Testis (tissue), 3 donors: ENCODE measurements around the gene CHST5. TPM values are rescaled to one million over a fixed set of nuclear protein-coding genes. Genes with fewer than 3 reads are reported as not detected.

Experiments
- DNase-seq: peaks from one replicate; pipeline ENCODE4 v3.0.0-alpha.2; 2019
- H3K27ac ChIP-seq, 2 donors: fragments of 200-600 bp; sonication (generic); one replicate each; pipeline ENCODE4 v1.5.1; 2019
- H3K27me3 ChIP-seq: fragments of 200-600 bp; sonication (generic); one replicate; pipeline ENCODE4 v1.5.1; 2019
- H3K36me3 ChIP-seq: fragments of 200-600 bp; sonication (generic); one replicate; pipeline ENCODE4 v1.5.1; 2017; ENCODE audit warnings: low read depth; ENCODE audit errors: missing control alignments
- H3K4me1 ChIP-seq: fragments of 200-600 bp; sonication (generic); one replicate; pipeline ENCODE4 v1.5.1; 2019
- H3K4me3 ChIP-seq, 2 donors: fragments of 200-600 bp; sonication (generic); one replicate each; pipeline ENCODE4 v1.5.1; 2017 to 2019
- H3K9me3 ChIP-seq: fragments of 200-600 bp; sonication (generic); one replicate; pipeline ENCODE4 v1.5.1; 2017
- POLR2A ChIP-seq: fragments of 450-650 bp; IDR thresholded peaks from one replicate; pipeline ENCODE4 v1.6.1; 2017; ENCODE audit warnings: antibody characterized with exemption, mild to moderate bottlenecking, moderate library complexity
- WGBS, 2 donors: methylation state at CpG; one replicate each; pipeline ENCODE4 v1.1.5; 2018; 5-methylcytosine and 5-hydroxymethylcytosine counted together
- intact Hi-C: fragments of 100-400 bp; cut with DNase I; formaldehyde crosslinking; loops from one replicate; pipeline ENCODE4 v1.15.1; 2023; ENCODE audit warnings: low total_unique reads
- polyA plus RNA-seq: library from polyadenylated mRNA; stranded (reverse); fragments of 350-450 nt; fragmentation: Illumina TruSeq; extraction: RNeasy Lipid Tissue Mini Kit (QIAGEN cat#74804); gene quantifications from one replicate; pipeline ENCODE4 v1.2.3, GENCODE V29; 2014; ENCODE audit warnings: low read depth, low replicate concordance; ENCODE audit not compliant: insufficient read depth
- total RNA-seq, 2 donors: library from RNA; depleted of rRNA; stranded (reverse); fragments of >200 nt; gene quantifications; one replicate each; pipeline ENCODE4 v1.2.3, GENCODE V29; 2016
- TF ChIP-seq, protein P1 (sequence below), 3 experiments: fragments of 450-650 bp in 2 of 3; fragments of 200-600 bp in 1 of 3; sonication (generic) in 1 of 3; IDR thresholded peaks; one replicate each; pipeline ENCODE4 v1.5.1; 2016 to 2019; ENCODE audit warnings: antibody characterized with exemption in 3 of 3, mild to moderate bottlenecking in 2 of 3, moderate library complexity in 1 of 3

The CHST5 gene
- total and polyA plus RNA-seq, 3 donors from 2014 or later, result 0.26 to 0.74 (median 0.55) TPM

- no peaks in the 10 kb centered on the region for H3K9me3 ChIP-seq
- no peak overlapping the region for H3K27ac ChIP-seq
- intact Hi-C loops, result no loop called here
- no peaks in the 10 kb centered on the region for H3K4me1 ChIP-seq
- no peak for DNase-seq
- no peaks in the 10 kb centered on the region for H3K27me3 ChIP-seq
- no peaks in the 10 kb centered on the region for H3K36me3 ChIP-seq
- TF ChIP-seq, protein P1, sequence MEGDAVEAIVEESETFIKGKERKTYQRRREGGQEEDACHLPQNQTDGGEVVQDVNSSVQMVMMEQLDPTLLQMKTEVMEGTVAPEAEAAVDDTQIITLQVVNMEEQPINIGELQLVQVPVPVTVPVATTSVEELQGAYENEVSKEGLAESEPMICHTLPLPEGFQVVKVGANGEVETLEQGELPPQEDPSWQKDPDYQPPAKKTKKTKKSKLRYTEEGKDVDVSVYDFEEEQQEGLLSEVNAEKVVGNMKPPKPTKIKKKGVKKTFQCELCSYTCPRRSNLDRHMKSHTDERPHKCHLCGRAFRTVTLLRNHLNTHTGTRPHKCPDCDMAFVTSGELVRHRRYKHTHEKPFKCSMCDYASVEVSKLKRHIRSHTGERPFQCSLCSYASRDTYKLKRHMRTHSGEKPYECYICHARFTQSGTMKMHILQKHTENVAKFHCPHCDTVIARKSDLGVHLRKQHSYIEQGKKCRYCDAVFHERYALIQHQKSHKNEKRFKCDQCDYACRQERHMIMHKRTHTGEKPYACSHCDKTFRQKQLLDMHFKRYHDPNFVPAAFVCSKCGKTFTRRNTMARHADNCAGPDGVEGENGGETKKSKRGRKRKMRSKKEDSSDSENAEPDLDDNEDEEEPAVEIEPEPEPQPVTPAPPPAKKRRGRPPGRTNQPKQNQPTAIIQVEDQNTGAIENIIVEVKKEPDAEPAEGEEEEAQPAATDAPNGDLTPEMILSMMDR (IDR thresholded peaks at IDR 0.05), result no peak
- no peak for TF ChIP-seq POLR2A
- no peak overlapping the region for H3K4me3 ChIP-seq
- 88 to 90% methylated on average over 7 of the region's 7 CpGs for WGBS, 2 donors
These were observed 54.4 kb downstream of the CHST5 start for GRCh38 chr16:75481475-75481874.

DNA sequence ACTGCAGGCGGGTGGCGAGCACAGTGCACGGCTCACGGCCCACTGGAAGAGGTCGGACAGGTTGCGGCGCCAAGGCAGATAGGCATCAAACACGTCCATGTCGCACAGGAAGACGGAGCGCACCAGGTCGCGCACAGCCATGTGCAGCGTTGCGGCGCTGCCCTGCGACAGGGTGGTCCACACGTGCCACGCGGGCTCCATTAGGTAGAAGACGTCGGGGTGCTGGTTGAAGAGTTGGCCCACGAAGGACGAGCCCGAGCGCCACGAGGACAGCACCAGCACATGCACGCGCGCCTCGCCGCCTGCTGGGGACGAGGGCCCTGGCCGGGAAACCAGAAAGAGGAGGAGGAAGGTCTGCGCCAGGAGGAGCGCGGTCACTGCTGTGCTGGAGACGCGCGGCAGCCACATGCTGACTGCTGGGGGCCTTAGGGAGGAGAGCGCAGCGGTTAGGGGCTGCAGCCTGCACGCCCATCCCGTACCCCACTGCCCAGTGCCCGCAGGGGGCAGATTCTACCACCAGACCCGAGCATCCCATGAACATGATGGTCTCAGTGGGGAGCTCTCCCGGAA, 56.4 kb downstream of the CHST5 start:
- Histone ChIP-seq H3K27me3 (no peaks in the 10 kb centered on the region), H3K27ac (no peak overlapping the region), H3K4me1 (no peaks in the 10 kb centered on the region), H3K4me3 (peak overlapping the region in 1 of 2 donors; percentile 18), H3K9me3 (no peaks in the 10 kb centered on the region), H3K36me3 (no peaks in the 10 kb centered on the region)
- intact Hi-C loops, result no loop called here
- no peak for DNase-seq
- WGBS, 2 donors, result 43 to 73% methylated on average over 35 to 47 of the region's 47 CpGs
- TF ChIP-seq, protein P1 (IDR thresholded peaks at IDR 0.05), result no peak
- no peak for TF ChIP-seq POLR2A

Other genes starting within 250 kb of the CHST5 start
- gene CFDP1, start 102.6 kb downstream of the CHST5 start, total RNA-seq, result 100 to 1,000 TPM; 111 to 133 TPM
- 127 TPM for gene CFDP1, start 102.6 kb downstream of the CHST5 start, polyA plus RNA-seq
- gene TMEM170A, start 71.4 kb downstream of the CHST5 start, total RNA-seq, result 10 to 100 TPM; 44.3 to 54.2 TPM
- 42.2 TPM for gene TMEM170A, start 71.4 kb downstream of the CHST5 start, polyA plus RNA-seq
- gene CHST6, start 40.7 kb downstream of the CHST5 start, total RNA-seq, result 1 to 10 TPM; 6.1 to 9.4 TPM
- gene CHST6, start 40.7 kb downstream of the CHST5 start, polyA plus RNA-seq, result 1.1 TPM
- 10 to 100 TPM; 21.2 to 25.4 TPM for gene TMEM231, start 20.1 kb upstream of the CHST5 start, total RNA-seq
- gene TMEM231, start 20.1 kb upstream of the CHST5 start, polyA plus RNA-seq, result 29.2 TPM
- 100 to 1,000 TPM; 113 to 122 TPM for gene GABARAPL2, start 30.3 kb upstream of the CHST5 start, total RNA-seq
- gene GABARAPL2, start 30.3 kb upstream of the CHST5 start, polyA plus RNA-seq, result 157 TPM
- gene ADAT1, start 87.2 kb upstream of the CHST5 start, total RNA-seq, result 100 to 1,000 TPM; 104 to 172 TPM
- gene ADAT1, start 87.2 kb upstream of the CHST5 start, polyA plus RNA-seq, result 84.2 TPM
- 100 to 1,000 TPM; 137 to 139 TPM for gene KARS1, start 111.6 kb upstream of the CHST5 start, total RNA-seq
- 254 TPM for gene KARS1, start 111.6 kb upstream of the CHST5 start, polyA plus RNA-seq
- 100 to 1,000 TPM; 153 to 161 TPM for gene TERF2IP, start 111.7 kb upstream of the CHST5 start, total RNA-seq
- 124 TPM for gene TERF2IP, start 111.7 kb upstream of the CHST5 start, polyA plus RNA-seq
- gene CPHXL2, start 140.9 kb upstream of the CHST5 start, total RNA-seq, result under 1 TPM in 1 of 2 donors, not detected in 1; 0.31 TPM
- not detected for gene CPHXL2, start 140.9 kb upstream of the CHST5 start, polyA plus RNA-seq
- not detected for gene DUXB, start 165.4 kb upstream of the CHST5 start, total RNA-seq
- 0.30 TPM for gene DUXB, start 165.4 kb upstream of the CHST5 start, polyA plus RNA-seq
- 1 to 10 TPM in 1 of 2 donors, under 1 TPM in 1; 0.68 to 1.2 TPM for gene CPHXL, start 190.4 kb upstream of the CHST5 start, total RNA-seq
- 0.54 TPM for gene CPHXL, start 190.4 kb upstream of the CHST5 start, polyA plus RNA-seq